SK-N-SH (cell line): ENCODE data around the gene S100A16. TPM values are rescaled to one million over a fixed set of nuclear protein-coding genes. Genes with fewer than 3 reads are reported as not detected.

Source experiments
- CTCF ChIA-PET: fragments of 300-600, 350-600 bp; formaldehyde crosslinking; extraction: SDS; loops from one replicate; lab custom pipeline; 2021; lab: Yijun Ruan, JAX
- POLR2A ChIA-PET: fragments of 350-600 bp; sonication (Branson Sonifier 250); formaldehyde crosslinking; extraction: SDS; loops from one replicate; lab custom pipeline; 2020; ENCODE audit warnings: antibody characterized with exemption, inconsistent platforms; lab: Yijun Ruan, JAX
- DNase-seq: peaks from one replicate; pipeline ENCODE4 v3.0.0; 2012
- H2AFZ ChIP-seq: fragments of 200-600 bp; sonication (generic); 2 replicates; pipeline ENCODE4 v1.8.1; 2016; ENCODE audit warnings: antibody characterized with exemption, mild to moderate bottlenecking, low read depth
- H3F3A ChIP-seq: fragments of 200-600 bp; sonication (generic); replicated peaks from 2 replicates; pipeline ENCODE3; 2016; ENCODE audit warnings: antibody characterized with exemption, mild to moderate bottlenecking; ENCODE audit not compliant: insufficient read depth
- H3K27ac ChIP-seq, 2 experiments: fragments of 200-500 bp in 1 of 2; fragments of 200-600 bp in 1 of 2; sonication (Bioruptor generic) in 1 of 2; sonication (generic), shearing (Covaris generic) in 1 of 2; 2 replicates each; pipeline versions ENCODE4 v1.5.1 to v1.6.1; 2014 to 2016; ENCODE audit warnings: low read depth in 2 of 2, inconsistent platforms in 1 of 2, low read length in 1 of 2, mild to moderate bottlenecking in 1 of 2, mixed read lengths in 1 of 2
- H3K27me3 ChIP-seq: fragments of 200-600 bp; sonication (generic), shearing (Covaris generic); 2 replicates; pipeline ENCODE4 v1.6.1; 2016; ENCODE audit warnings: mixed run types; ENCODE audit not compliant: insufficient read depth
- H3K36me3 ChIP-seq, 2 experiments: fragments of 200-500 bp in 1 of 2; fragments of 200-600 bp in 1 of 2; sonication (Bioruptor generic) in 1 of 2; sonication (generic) in 1 of 2; replicated peaks in 1 of 2; 2 replicates each; pipeline versions ENCODE3 to v1.5.1; 2014 to 2016; ENCODE audit warnings: low read length in 1 of 2, mild to moderate bottlenecking in 1 of 2; ENCODE audit not compliant: insufficient read depth in 2 of 2, control insufficient read depth in 1 of 2
- H3K4me1 ChIP-seq, 2 experiments: fragments of 200-500 bp in 1 of 2; fragments of 200-600 bp in 1 of 2; sonication (Bioruptor generic) in 1 of 2; sonication (generic), shearing (Covaris generic) in 1 of 2; 2 replicates each; pipeline versions ENCODE4 v1.5.1 to v1.6.1; 2014 to 2016; ENCODE audit warnings: low read depth in 1 of 2, low read length in 1 of 2, mixed run types in 1 of 2; ENCODE audit not compliant: insufficient read depth in 2 of 2, control insufficient read depth in 1 of 2
- H3K4me2 ChIP-seq: fragments of 200-600 bp; sonication (generic), shearing (Covaris generic); 2 replicates; pipeline ENCODE4 v1.6.1; 2017; ENCODE audit warnings: mixed run types
- H3K4me3 ChIP-seq, 2 experiments: fragments of 200-500 bp in 1 of 2; fragments of 200-600 bp in 1 of 2; sonication (Bioruptor generic) in 1 of 2; sonication (generic), shearing (Covaris generic) in 1 of 2; 2 replicates each; pipeline versions ENCODE4 v1.5.1 to v1.8.1; 2014 to 2016; ENCODE audit warnings: low read depth in 2 of 2, inconsistent platforms in 1 of 2, low read length in 1 of 2, mild to moderate bottlenecking in 1 of 2, mixed read lengths in 1 of 2, moderate library complexity in 1 of 2
- H3K79me2 ChIP-seq: fragments of 200-600 bp; sonication (generic); 2 replicates; pipeline ENCODE4 v1.8.1; 2017; ENCODE audit warnings: mild to moderate bottlenecking; ENCODE audit not compliant: insufficient read depth
- H3K9ac ChIP-seq: fragments of 200-600 bp; sonication (generic); 2 replicates; pipeline ENCODE4 v1.6.1; 2017; ENCODE audit warnings: mixed run types
- H3K9me2 ChIP-seq: fragments of 200-600 bp; sonication (generic); 2 replicates; pipeline ENCODE4 v1.6.1; 2017; ENCODE audit warnings: mixed run types
- H3K9me3 ChIP-seq: fragments of 200-600 bp; sonication (generic); 2 replicates; pipeline ENCODE4 v1.6.1; 2017; ENCODE audit warnings: mixed run types, mild to moderate bottlenecking, moderate library complexity
- H4K20me1 ChIP-seq: fragments of 200-600 bp; sonication (generic); 2 replicates; pipeline ENCODE4 v1.6.1; 2017; ENCODE audit warnings: mild to moderate bottlenecking, mixed run types; ENCODE audit not compliant: insufficient read depth
- EP300 ChIP-seq, 2 experiments: IDR thresholded peaks; 2 replicates each; pipeline versions ENCODE4 v1.4.0 to v1.6.1; 2012; ENCODE audit warnings: borderline replicate concordance in 1 of 2, low read depth in 1 of 2, low read length in 1 of 2
- EZH2phosphoT487 ChIP-seq: fragments of 200-600 bp; sonication (generic); IDR thresholded peaks from 2 replicates; pipeline ENCODE4 v1.6.1; 2017; ENCODE audit warnings: low read depth, mixed run types, mild to moderate bottlenecking, antibody characterized with exemption, moderate library complexity, borderline replicate concordance
- FOXJ3 ChIP-seq: sonication (generic); formaldehyde crosslinking; IDR thresholded peaks from 2 replicates; pipeline ENCODE4 v1.5.1; 2020; ENCODE audit warnings: mild to moderate bottlenecking, missing genetic modification reagents
- FOXM1 ChIP-seq: IDR thresholded peaks from 2 replicates; pipeline ENCODE4 v1.4.0; 2012; ENCODE audit warnings: low read depth, mild to moderate bottlenecking
- GATA2 ChIP-seq: sonication (generic); formaldehyde crosslinking; IDR thresholded peaks from 2 replicates; pipeline ENCODE4 v1.5.0; 2020; ENCODE audit warnings: mild to moderate bottlenecking, missing genetic modification reagents
- JUND ChIP-seq: IDR thresholded peaks from 2 replicates; pipeline ENCODE4 v1.4.0; 2012
- MEF2A ChIP-seq: IDR thresholded peaks from 2 replicates; pipeline ENCODE4 v1.4.0; 2012; ENCODE audit warnings: low read depth, borderline replicate concordance
- NRF1 ChIP-seq: IDR thresholded peaks from 2 replicates; pipeline ENCODE4 v1.6.1; 2012; ENCODE audit warnings: low read depth, mild to moderate bottlenecking, low read length
- POLR2AphosphoS5 ChIP-seq: IDR thresholded peaks from 2 replicates; pipeline ENCODE4 v1.6.1; 2012; ENCODE audit warnings: low read depth, low read length
- RCOR1 ChIP-seq: fragments of 150-350 bp; IDR thresholded peaks from 2 replicates; pipeline ENCODE4 v1.6.1; 2017; ENCODE audit warnings: antibody characterized with exemption, low read length
- RFX5 ChIP-seq: IDR thresholded peaks from 2 replicates; pipeline ENCODE4 v1.6.1; 2012; ENCODE audit warnings: mild to moderate bottlenecking, improper control_type of control experiment, low read length
- SIN3A ChIP-seq: IDR thresholded peaks from 2 replicates; pipeline ENCODE4 v1.6.1; 2012; ENCODE audit warnings: low read depth, mild to moderate bottlenecking, low read length, moderate library complexity, borderline replicate concordance
- TCF12 ChIP-seq: IDR thresholded peaks from 2 replicates; pipeline ENCODE4 v1.4.0; 2012
- YY1 ChIP-seq: IDR thresholded peaks from 2 replicates; pipeline ENCODE4 v1.4.0; 2012; ENCODE audit warnings: low read depth, mild to moderate bottlenecking
- WGBS: methylation state at CpG from one replicate; pipeline ENCODE4 v1.1.6; 2017; ENCODE audit warnings: low lambda C conversion rate; 5-methylcytosine and 5-hydroxymethylcytosine counted together
- polyA plus RNA-seq, 3 experiments: library from polyadenylated mRNA; depleted of rRNA; stranded (reverse); fragments of >200 nt; gene quantifications; 2 replicates each; pipeline ENCODE4 v1.2.3, GENCODE V29; 2012
- TF ChIP-seq, protein P1 (sequence below): IDR thresholded peaks from 2 replicates; pipeline ENCODE4 v1.4.0; 2012; ENCODE audit warnings: low read depth, borderline replicate concordance
- TF ChIP-seq, protein P2 (sequence below): IDR thresholded peaks from 2 replicates; pipeline ENCODE4 v1.4.0; 2012; ENCODE audit warnings: low read depth
- TF ChIP-seq, protein P3 (sequence below): IDR thresholded peaks from 2 replicates; pipeline ENCODE4; 2012

Gene S100A16
- polyA plus RNA-seq, 1 of the 3 experiments (the other 2 are of a cell fraction): 512 TPM

DNA sequence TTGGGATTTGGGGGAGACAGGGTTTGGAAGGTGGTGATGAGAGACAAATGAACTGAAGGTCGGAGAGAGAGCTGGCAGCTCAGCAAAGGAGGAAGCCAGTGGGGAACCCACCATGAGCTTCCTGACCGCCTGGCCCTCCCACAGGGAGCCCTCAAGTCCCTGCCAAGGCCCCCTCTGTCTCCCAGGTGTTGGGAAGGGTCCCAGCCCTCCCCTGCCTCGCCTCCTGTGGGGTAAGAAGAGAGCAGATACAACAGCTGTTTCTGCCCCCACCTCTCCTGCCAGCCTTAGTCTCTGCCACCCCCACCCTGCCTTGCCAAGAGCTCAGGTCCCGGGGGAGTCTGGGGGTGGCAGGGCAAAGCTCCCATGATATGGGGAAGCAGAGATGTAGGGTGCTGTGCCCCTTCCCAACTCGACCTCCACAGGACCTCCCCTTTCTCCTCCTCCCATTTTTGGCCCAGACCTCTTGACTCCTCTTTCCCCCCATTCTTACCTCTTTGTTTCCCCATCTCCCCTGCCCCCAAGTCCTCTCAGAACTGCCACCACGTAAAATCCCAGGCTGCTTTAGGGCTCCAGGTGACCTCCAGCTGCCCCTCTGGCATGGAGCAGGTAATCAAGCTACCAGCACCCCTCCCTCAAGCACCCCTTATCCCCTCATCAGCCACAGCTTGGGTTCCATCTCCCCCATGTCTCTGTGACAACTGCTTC, 15.9 kb upstream of the S100A16 start:
- peaks cover 10 to 11% of the 10 kb centered on the region in 2 experiments; a peak in 2 of 4 replicates for H3K4me1 ChIP-seq
- H3K27ac ChIP-seq: no peak overlapping the region
- 82% methylated on average over 6 of the region's 6 CpGs for WGBS
- ChIA-PET CTCF (interaction anchor here (0.6 to 8.3 kb wide), 3 partner anchors 13 to 118 kb away, joined by 3 to 62 read pairs (median 13); partner anchors contain the start of genes S100A14 and S100A16), POLR2A (no interaction called here)
- H3K79me2 ChIP-seq: peaks cover 4% of the 10 kb centered on the region; the same call in 1 of the 2 replicates
- no peaks in the 10 kb centered on the region for H4K20me1 ChIP-seq
- DNase-seq: no peak
- H3F3A ChIP-seq: peaks cover 12% of the 10 kb centered on the region
- H3K4me3 ChIP-seq: no peak overlapping the region
- H3K9me2 ChIP-seq: no peaks in the 10 kb centered on the region
- no peak overlapping the region for H3K4me2 ChIP-seq
- no peak overlapping the region for H3K9ac ChIP-seq
- no peak overlapping the region for H2AFZ ChIP-seq
- TF ChIP-seq EZH2phosphoT487 (no peak), POLR2AphosphoS5 (no peak), EP300 (IDR thresholded peaks at IDR 0.05; ENCODE audit: borderline replicate concordance in 1 of 2, low read depth in 1 of 2, low read length in 1 of 2) (no peak), JUND (no peak), FOXJ3 (CRISPR knock-in tag) (no peak)
- TF ChIP-seq, protein P1, sequence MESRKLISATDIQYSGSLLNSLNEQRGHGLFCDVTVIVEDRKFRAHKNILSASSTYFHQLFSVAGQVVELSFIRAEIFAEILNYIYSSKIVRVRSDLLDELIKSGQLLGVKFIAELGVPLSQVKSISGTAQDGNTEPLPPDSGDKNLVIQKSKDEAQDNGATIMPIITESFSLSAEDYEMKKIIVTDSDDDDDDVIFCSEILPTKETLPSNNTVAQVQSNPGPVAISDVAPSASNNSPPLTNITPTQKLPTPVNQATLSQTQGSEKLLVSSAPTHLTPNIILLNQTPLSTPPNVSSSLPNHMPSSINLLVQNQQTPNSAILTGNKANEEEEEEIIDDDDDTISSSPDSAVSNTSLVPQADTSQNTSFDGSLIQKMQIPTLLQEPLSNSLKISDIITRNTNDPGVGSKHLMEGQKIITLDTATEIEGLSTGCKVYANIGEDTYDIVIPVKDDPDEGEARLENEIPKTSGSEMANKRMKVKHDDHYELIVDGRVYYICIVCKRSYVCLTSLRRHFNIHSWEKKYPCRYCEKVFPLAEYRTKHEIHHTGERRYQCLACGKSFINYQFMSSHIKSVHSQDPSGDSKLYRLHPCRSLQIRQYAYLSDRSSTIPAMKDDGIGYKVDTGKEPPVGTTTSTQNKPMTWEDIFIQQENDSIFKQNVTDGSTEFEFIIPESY: no peak
- H3K9me3 ChIP-seq: no peaks in the 10 kb centered on the region
- H3K36me3 ChIP-seq: no peaks in the 10 kb centered on the region
- H3K27me3 ChIP-seq: no peaks in the 10 kb centered on the region

DNA sequence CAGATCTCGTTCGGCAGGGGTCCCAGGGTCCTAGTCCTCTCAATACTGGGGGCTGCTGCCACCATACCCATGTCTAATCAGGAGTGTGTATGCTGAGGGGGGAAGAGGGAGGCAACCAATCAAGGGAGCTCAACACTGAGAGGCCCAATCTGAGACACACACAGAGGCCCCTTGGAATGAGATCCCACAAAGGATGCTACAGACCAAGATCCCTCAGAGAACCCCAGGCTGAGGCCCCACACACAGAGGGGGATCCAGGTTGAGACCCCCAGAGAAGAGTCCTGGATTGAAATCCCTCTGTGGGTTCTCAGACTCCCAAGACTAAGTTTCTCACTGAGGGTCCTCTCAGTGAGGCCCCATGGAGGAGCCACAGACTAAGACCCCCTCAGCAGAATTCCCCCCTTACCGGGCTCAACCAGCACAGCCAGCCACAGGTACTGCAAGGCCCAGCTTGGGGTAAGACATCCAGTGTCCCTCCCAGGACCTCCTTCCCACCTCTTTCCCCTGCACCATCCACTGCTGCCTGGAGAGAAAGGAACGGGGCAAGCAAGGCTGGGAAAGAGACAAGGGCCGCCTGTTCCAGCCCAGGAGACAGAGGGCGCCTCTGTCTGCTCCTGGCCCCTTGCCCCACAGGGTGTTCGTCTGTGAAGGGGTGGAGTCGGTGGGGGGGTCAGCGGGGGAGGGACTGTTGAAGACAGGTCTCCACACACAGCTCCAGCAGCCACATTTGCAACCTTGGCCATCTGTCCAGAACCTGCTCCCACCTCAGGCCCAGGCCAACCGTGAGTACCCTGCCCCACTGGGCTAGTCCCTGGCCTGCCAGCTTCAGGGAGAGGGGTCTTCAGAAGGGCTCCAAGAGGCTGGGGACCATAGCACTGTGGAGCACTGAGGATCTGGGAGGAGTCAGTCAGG, 15.0 kb upstream of the S100A16 start, which contains the start of gene S100A1:
TSS of gene S100A1 (plus strand) at position 720 of the 912 bp plus-strand sequence. CDS start 2,088 bp downstream, outside the sequence.
- H3K4me1 ChIP-seq: peaks cover 10 to 11% of the 10 kb centered on the region in 2 experiments; a peak in 2 of 4 replicates
- H3K4me2 ChIP-seq: no peak within 1 kb of the TSS
- no peaks in the 10 kb centered on the region for H3K36me3 ChIP-seq
- H3K27me3 ChIP-seq: no peaks in the 10 kb centered on the region
- peaks cover 12% of the 10 kb centered on the region for H3F3A ChIP-seq
- H3K9ac ChIP-seq: no peak within 1 kb of the TSS
- ChIA-PET CTCF (interaction anchor here (0.6 to 8.3 kb wide), 3 partner anchors 12 to 117 kb away, joined by 3 to 62 read pairs (median 13); partner anchors contain the start of genes S100A14 and S100A16), POLR2A (interaction anchor here (0.8 kb wide), 1 partner anchor 131 kb away, joined by 3 read pairs; no protein-coding TSS in a partner anchor)
- DNase-seq: no peak
- 87% methylated on average over 5 of the region's 10 CpGs for WGBS
- no peaks in the 10 kb centered on the region for H4K20me1 ChIP-seq
- no peaks in the 10 kb centered on the region for H3K9me2 ChIP-seq
- peak within 1 kb of the TSS in 1 of 2 experiments; percentile 43; a peak in 1 of 4 replicates for H3K4me3 ChIP-seq
- H3K27ac ChIP-seq: no peak within 1 kb of the TSS
- H2AFZ ChIP-seq: no peak within 1 kb of the TSS
- no peaks in the 10 kb centered on the region for H3K79me2 ChIP-seq
- no peaks in the 10 kb centered on the region for H3K9me3 ChIP-seq
- TF ChIP-seq GATA2: no peak
- TF ChIP-seq, protein P1: no peak
- TF ChIP-seq MEF2A: no peak
- TF ChIP-seq, protein P2, sequence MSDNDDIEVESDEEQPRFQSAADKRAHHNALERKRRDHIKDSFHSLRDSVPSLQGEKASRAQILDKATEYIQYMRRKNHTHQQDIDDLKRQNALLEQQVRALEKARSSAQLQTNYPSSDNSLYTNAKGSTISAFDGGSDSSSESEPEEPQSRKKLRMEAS: no peak
- no peak for TF ChIP-seq FOXM1
- no peak for TF ChIP-seq EP300 (IDR thresholded peaks at IDR 0.05; ENCODE audit: borderline replicate concordance in 1 of 2, low read depth in 1 of 2, low read length in 1 of 2)
- TF ChIP-seq NRF1: no peak
- TF ChIP-seq, protein P3, sequence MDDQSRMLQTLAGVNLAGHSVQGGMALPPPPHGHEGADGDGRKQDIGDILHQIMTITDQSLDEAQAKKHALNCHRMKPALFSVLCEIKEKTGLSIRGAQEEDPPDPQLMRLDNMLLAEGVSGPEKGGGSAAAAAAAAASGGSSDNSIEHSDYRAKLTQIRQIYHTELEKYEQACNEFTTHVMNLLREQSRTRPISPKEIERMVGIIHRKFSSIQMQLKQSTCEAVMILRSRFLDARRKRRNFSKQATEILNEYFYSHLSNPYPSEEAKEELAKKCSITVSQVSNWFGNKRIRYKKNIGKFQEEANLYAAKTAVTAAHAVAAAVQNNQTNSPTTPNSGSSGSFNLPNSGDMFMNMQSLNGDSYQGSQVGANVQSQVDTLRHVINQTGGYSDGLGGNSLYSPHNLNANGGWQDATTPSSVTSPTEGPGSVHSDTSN: no peak
- no peak for TF ChIP-seq TCF12
- TF ChIP-seq RCOR1: no peak
- TF ChIP-seq SIN3A: no peak
- no peak for TF ChIP-seq YY1
- TF ChIP-seq RFX5: no peak
